MM.1S (cell line): Measurements from ENCODE around the gene SLC6A3.

ENCODE experiments used
- DNase-seq: peaks from one replicate; pipeline ENCODE4 v3.0.0-alpha.2; 2015
- H2AFZ ChIP-seq: fragments of 300-600 bp; sonication (generic); 2 replicates; pipeline ENCODE4 v1.6.0; 2016; ENCODE audit warnings: antibody characterized with exemption, low read length
- H3F3A ChIP-seq: fragments of 300-600 bp; sonication (generic); 2 replicates; pipeline ENCODE4 v1.6.1; 2016; ENCODE audit warnings: mild to moderate bottlenecking, antibody characterized with exemption, low read length, moderate library complexity, mixed read lengths; ENCODE audit not compliant: insufficient read depth
- H3K27ac ChIP-seq: fragments of 300-600 bp; sonication (generic); 2 replicates; pipeline ENCODE4 v1.5.1; 2016; ENCODE audit warnings: mild to moderate bottlenecking, low read length
- H3K27me3 ChIP-seq: fragments of 300-600 bp; sonication (generic); replicated peaks from 2 replicates; pipeline ENCODE4 v1.6.0; 2016; ENCODE audit warnings: low read length; ENCODE audit not compliant: insufficient read depth
- H3K36me3 ChIP-seq: fragments of 300-600 bp; sonication (generic); replicated peaks from 2 replicates; pipeline ENCODE4 v1.6.1; 2016; ENCODE audit warnings: mild to moderate bottlenecking, low read length, mixed read lengths; ENCODE audit not compliant: insufficient read depth
- H3K4me1 ChIP-seq: fragments of 300-600 bp; sonication (generic); 2 replicates; pipeline ENCODE4 v1.6.1; 2016; ENCODE audit warnings: low read length, mixed read lengths
- H3K4me2 ChIP-seq: fragments of 300-600 bp; sonication (generic); 2 replicates; pipeline ENCODE4 v1.6.0; 2016; ENCODE audit warnings: low read depth, low read length
- H3K4me3 ChIP-seq: fragments of 300-600 bp; sonication (generic); 2 replicates; pipeline ENCODE4 v1.5.1; 2016; ENCODE audit warnings: low read length, mixed read lengths
- H3K79me2 ChIP-seq: fragments of 300-600 bp; sonication (generic); 2 replicates; pipeline ENCODE4 v1.6.1; 2016; ENCODE audit warnings: mixed run types, low read length, mixed read lengths
- H3K9ac ChIP-seq: fragments of 300-600 bp; sonication (generic); 2 replicates; pipeline ENCODE4 v1.6.1; 2016; ENCODE audit warnings: low read length, mixed read lengths
- H3K9me2 ChIP-seq: fragments of 300-600 bp; sonication (generic); replicated peaks from 2 replicates; pipeline ENCODE4 v1.6.1; 2016; ENCODE audit warnings: mild to moderate bottlenecking, low read length, mixed read lengths; ENCODE audit not compliant: insufficient read depth
- H3K9me3 ChIP-seq: fragments of 300-600 bp; sonication (generic); replicated peaks from 2 replicates; pipeline ENCODE4 v1.6.1; 2016; ENCODE audit warnings: mild to moderate bottlenecking, low read length, mixed read lengths; ENCODE audit not compliant: insufficient read depth
- H4K20me1 ChIP-seq: fragments of 300-600 bp; sonication (generic); 2 replicates; pipeline ENCODE4 v1.6.1; 2016; ENCODE audit warnings: mild to moderate bottlenecking, low read length, moderate library complexity, mixed read lengths; ENCODE audit not compliant: insufficient read depth
- CTCF ChIP-seq: fragments of 300-600 bp; sonication (generic); IDR thresholded peaks from 2 replicates; pipeline ENCODE4 v1.5.1; 2016; ENCODE audit warnings: antibody characterized with exemption, low read length, mixed read lengths
- EZH2 ChIP-seq: fragments of 300-600 bp; sonication (generic); optimal IDR thresholded peaks from 2 replicates; pipeline ENCODE3; 2017; ENCODE audit warnings: low read depth, mild to moderate bottlenecking, antibody characterized with exemption, low read length, mixed read lengths
- EZH2phosphoT487 ChIP-seq: fragments of 300-600 bp; sonication (generic); IDR thresholded peaks from 2 replicates; pipeline ENCODE4 v1.6.1; 2018; ENCODE audit warnings: antibody characterized with exemption, low read length

Gene SLC6A3

GRCh38 chr5:1468629-1469527 lies 23.6 kb upstream of the SLC6A3 start:
- H3K36me3 ChIP-seq: peaks cover 25% of the 10 kb centered on the region

GRCh38 chr5:1468247-1468612 lies 23.0 kb upstream of the SLC6A3 start:
- Histone ChIP-seq H3K4me2 (no peak overlapping the region), H3K9me2 (no peaks in the 10 kb centered on the region), H2AFZ (no peak overlapping the region), H3K79me2 (no peaks in the 10 kb centered on the region), H3K4me3 (no peak overlapping the region), H3K9me3 (no peaks in the 10 kb centered on the region), H3K27ac (no peak overlapping the region), H4K20me1 (no peaks in the 10 kb centered on the region), H3K9ac (no peak overlapping the region), H3K36me3 (peaks cover 26% of the 10 kb centered on the region), H3K27me3 (no peaks in the 10 kb centered on the region), H3F3A (0 out of 2 replicates have a peak, but pooled peaks cover 2% of the 10 kb centered on the region), H3K4me1 (no peaks in the 10 kb centered on the region)
- TF ChIP-seq EZH2phosphoT487 (no peak), EZH2 (no peak), CTCF (peak; percentile 25)
- DNase-seq: no peak

More at GRCh38 chr5:1468629-1469527, 23.6 kb upstream of the SLC6A3 start:
- Histone ChIP-seq H3F3A (0 out of 2 replicates have a peak, but pooled peaks cover 2% of the 10 kb centered on the region), H3K79me2 (no peaks in the 10 kb centered on the region), H3K9ac (no peak overlapping the region), H3K4me1 (no peaks in the 10 kb centered on the region), H3K4me2 (no peak overlapping the region), H4K20me1 (no peaks in the 10 kb centered on the region), H3K27me3 (no peaks in the 10 kb centered on the region), H2AFZ (no peak overlapping the region), H3K27ac (no peak overlapping the region), H3K9me3 (no peaks in the 10 kb centered on the region), H3K4me3 (no peak overlapping the region), H3K9me2 (no peaks in the 10 kb centered on the region)
- TF ChIP-seq EZH2: no peak
- no peak for TF ChIP-seq EZH2phosphoT487
- no peak for TF ChIP-seq CTCF
- DNase-seq: no peak

GRCh38 chr5:1467341-1468246 lies 22.4 kb upstream of the SLC6A3 start:
- H3K27me3 ChIP-seq: no peaks in the 10 kb centered on the region
- H3K36me3 ChIP-seq: peaks cover 32% of the 10 kb centered on the region
- H4K20me1 ChIP-seq: no peaks in the 10 kb centered on the region
- H3K79me2 ChIP-seq: no peaks in the 10 kb centered on the region
- H3K4me3 ChIP-seq: no peak overlapping the region
- no peak overlapping the region for H3K9ac ChIP-seq
- H3K4me2 ChIP-seq: no peak overlapping the region
- H3K27ac ChIP-seq: no peak overlapping the region
- no peak for TF ChIP-seq EZH2phosphoT487
- no peak for TF ChIP-seq EZH2
- TF ChIP-seq CTCF: no peak
- H3K9me3 ChIP-seq: no peaks in the 10 kb centered on the region
- no peaks in the 10 kb centered on the region for H3K4me1 ChIP-seq
- no peaks in the 10 kb centered on the region for H3K9me2 ChIP-seq
- DNase-seq: no peak
- H3F3A ChIP-seq: 0 out of 2 replicates have a peak, but pooled peaks cover 2% of the 10 kb centered on the region
- no peak overlapping the region for H2AFZ ChIP-seq
